Ammon's horn (tissue), 1 donor: ENCODE data around the gene KCNJ13.
"Not testable (repeated sequence)": the region's sequence is repeated elsewhere in the genome, so short reads cannot be mapped to it uniquely, and the experiment has no call there.

ENCODE experiments used
- DNase-seq: peaks from one replicate; pipeline ENCODE4 v3.0.0-alpha.2; 2016; ENCODE audit warnings: low spot score

The KCNJ13 gene

DNA sequence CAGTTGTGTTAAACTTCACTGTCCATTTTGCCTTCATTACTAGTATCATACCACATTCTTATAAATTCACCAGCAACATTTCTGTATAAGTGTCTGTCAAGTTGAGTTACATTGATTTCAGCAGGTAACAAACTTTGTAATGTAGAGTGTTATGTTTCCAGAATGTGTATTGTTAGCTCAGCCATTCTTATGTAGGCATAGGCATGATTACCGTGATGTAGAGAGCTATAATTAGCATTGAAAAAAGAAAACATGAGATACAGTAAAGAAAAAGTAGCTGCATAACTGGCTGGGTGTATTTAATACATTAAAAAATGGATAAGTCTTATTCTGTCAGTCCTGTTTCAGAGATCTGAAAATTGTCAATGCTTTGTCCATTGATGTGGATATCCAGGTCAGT, 8.5 kb downstream of the KCNJ13 start:
- no peak for DNase-seq

DNA sequence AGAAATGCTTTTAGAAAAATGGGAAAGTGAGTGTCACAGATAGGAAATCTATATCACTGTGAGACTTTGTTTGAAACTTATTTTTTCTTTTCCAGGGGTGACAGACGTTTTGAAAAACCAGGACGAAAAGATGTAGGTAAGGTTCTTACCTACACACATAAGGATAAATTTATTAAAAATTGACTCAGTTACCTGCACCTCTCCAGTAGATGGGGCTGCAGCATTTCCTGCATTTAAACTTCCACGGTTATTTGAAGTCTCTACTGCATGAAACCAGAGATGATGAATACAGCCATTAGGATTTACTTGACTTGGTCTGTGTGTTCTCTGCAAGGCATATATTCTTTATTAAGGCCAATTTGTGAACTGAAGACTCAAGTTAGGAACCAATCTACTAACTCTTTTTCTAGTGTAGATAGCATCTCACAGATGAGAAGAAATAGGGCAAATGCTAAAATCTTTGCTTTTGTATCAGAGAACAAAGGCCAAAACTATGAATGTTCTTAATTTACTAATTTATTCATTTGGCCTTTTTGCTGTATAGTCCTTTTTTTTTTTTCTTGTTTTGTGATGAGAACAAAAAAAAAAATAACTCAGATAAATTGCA, 15.0 kb downstream of the KCNJ13 start:
- peak; percentile 13 for DNase-seq

DNA sequence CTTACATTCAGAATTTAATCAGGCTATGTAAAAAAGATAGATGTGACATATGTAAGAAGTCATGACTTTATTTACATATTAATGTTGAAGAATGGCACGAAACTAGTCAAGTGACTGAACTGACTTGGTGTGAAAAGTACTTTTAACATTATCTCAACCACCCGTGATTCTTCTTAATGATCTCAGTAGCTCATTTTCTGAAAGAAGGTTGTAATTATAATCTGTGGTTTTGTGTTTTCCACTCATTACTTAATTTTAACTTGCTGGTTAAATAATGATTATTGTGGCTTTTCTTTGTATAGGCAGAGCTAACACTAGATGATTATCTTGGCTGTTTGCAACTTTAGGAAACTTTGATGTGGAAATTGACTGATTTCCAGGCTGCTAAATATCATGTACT, 18.5 kb downstream of the KCNJ13 start:
- DNase-seq, result no peak

DNA sequence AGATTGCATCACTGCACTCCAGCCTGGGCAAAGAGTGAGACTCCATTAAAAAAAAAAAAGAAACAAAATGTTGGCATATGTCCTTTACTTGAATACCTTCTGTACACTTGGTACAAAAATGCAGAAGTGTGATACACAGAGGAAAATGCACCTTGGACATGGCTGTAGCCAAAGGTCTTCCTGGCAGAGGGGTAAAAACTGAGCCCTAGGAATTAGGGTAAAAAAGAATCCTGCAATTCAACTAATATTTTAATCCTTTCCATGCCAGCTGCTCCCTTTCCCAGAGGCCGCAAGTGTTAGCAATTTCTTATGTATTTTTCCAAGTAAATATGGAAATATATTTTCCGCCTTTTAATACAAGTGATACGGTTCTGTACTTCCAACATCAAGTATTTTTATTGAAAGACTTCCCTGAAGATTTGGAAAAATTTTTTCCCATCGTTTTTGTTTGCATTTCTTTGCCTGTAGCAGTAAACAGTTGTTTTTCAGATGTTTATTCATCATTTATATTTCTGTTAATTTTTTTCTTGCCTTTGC, 26.2 kb downstream of the KCNJ13 start:
- DNase-seq, result no peak

DNA sequence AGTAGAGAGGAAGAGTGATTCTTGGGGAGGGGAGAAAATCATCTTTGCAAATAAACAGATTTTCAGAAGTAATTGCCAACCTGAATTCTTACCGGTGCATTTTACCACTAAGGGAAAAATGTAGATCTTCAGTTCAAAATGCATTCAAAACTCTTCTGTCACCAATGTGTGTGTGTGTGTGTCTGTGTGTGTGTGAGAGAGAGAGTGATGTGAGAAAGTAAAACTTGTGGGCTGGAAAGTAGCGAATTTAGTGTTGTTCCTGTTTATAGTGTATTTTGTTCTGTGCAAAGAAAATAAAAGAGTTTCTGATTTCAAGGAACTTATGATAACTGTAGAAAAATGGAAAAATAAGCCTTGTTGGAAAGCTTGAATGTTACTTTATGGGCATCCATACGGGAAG, 27.0 kb downstream of the KCNJ13 start:
- DNase-seq, result no peak

DNA sequence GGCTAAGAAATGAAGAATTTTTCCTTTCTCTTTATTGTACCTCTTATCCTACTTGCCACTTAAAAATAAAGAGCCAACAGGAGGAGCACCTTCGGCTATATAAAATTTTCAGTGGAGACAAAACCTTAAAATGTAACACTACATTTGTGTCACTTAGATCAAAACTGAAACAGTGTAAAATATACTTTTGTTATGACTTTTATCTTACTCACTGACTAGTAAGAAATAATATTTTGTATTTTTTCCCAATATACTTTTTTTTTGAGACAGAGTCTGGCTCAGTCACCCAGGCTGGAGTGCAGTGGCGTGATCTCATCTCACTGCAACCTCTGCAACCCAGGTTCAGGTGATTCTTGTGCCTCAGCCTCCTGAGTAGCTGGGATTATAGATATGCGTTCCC, 28.3 kb downstream of the KCNJ13 start:
- DNase-seq, result no peak

DNA sequence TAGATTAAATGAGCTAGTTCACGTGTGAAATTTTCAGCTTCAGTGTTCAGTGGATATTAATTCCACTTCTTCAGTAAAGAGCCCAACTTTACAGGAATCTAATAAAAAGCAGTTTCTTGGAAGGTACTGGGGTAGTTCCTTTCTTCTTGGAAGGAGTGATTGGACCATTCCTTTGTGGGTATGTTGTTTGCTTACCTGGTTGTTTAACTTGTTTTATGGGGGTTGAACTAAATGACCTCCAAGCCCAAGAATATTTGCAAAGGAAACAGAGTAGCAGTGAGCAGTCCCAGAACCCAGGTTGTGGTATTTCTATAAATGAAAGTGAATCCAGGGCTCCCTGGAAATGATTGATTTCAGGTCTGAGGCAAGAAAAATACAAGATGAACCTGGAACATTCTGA, 31.4 kb downstream of the KCNJ13 start:
- DNase-seq, result no peak

DNA sequence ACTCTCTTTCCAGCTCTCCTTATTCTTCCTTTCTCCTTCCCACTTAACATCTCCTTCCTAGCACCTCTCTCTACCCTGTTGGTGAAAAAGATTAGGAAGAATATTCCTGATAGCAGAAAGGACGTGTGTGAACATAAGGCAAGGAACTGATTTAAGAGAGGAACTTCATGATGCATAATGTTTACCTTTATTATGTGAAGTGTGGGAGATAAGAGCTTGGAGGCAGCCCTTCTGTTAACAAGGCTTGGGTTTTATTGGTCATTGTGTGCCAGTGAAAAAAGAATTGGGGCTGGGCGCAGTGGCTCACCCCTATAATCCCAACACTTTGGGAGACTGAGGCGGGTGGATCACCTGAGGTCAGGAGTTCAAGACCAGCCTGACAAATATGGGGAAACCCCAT, 34.4 kb downstream of the KCNJ13 start:
- no peak for DNase-seq

DNA sequence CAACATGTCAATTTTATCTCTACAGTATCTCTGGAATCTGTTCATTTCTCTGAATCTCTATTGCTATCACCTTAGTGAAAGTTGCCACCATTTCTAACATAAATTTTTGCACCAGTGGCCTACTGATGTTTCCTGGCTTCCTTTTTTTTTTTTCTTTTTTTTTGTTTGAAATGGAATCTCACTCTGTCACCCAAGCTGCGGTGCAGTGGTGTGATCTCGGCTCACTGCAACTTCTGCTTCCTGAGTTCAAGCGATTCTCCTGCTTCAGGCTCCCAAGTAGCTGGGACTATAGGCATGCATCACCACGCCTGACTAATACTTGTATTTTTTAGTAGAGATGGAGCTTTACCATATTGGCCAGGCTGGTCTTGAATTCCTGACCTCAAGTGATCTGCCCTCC, 35.1 kb downstream of the KCNJ13 start:
- DNase-seq, result no peak

DNA sequence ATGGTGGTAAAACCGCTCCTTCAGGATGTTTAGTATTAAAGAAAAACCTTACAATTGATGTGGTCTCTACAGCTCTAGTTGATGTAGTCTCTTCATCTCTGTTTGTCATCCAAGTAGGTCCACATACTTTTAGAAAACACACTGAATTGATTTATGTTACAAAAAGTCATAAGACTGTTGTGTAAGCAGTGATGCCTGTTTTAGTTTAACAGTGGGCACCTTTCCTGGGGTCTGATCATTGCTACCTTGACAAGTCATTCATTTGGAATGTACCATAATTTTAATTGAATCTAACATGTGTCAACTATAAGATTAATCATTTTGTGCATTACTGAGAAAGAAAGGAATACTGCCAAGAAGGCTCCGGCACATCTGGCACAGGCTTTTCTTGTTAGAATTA, 44.9 kb downstream of the KCNJ13 start:
- DNase-seq, result no peak

DNA sequence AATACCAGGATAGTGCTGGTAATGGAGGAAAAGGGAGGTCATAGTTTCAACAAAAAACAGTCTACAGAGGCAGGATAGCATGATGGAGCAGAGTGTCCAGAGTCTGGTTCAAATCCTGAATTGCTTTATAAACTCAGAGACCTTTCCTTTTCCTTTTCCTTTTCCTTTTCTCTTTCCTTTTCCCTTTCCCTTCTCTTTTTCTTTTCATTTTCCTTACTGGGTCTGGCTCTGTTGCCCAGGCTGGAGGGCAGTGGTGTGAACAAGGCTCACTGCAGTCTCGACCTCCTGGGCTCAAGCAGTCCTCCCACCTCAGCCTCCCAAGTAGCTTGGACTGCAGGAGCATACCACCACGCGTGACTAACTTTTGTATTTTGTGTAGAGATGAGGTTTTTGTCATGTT, 47.6 kb downstream of the KCNJ13 start:
- no peak for DNase-seq

DNA sequence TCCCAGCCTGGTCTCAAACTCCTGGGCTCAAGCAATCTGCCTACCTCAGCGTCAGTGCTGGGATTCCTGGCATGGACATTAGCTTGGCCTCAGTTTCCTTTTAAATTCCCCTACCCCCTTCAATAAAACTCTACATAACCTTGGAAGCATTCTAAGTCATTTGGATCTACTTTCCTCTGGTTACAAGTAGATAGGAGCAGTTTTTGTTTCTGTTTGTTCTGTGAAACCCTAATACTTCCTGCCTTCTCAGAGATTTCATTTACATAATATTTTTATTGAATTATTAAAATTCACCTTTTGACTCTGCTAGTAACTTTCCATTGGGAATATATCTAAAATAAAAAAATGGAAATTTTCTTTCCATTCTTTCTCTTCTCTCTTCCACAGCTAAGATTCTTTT, 53.3 kb downstream of the KCNJ13 start:
- DNase-seq, result no peak

DNA sequence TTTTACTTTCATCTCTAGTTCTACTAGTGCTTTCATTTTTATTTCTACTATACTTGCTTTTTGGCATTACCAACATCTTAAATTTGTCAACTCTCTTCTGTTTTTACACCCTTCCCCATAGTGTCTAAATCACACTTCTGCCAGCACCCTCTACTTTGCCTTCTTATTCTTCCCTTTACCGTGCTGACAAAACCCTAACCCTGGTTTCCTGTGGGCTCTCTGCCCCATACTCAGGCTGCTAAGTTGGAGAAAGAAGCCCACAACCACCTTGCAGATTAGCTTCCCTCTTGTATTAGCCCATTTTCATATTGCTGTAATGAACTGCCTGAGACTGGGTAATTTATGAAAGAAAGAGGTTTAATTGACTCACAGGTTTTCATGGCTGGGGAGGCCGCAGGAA, 54.5 kb downstream of the KCNJ13 start:
- DNase-seq, result no peak

DNA sequence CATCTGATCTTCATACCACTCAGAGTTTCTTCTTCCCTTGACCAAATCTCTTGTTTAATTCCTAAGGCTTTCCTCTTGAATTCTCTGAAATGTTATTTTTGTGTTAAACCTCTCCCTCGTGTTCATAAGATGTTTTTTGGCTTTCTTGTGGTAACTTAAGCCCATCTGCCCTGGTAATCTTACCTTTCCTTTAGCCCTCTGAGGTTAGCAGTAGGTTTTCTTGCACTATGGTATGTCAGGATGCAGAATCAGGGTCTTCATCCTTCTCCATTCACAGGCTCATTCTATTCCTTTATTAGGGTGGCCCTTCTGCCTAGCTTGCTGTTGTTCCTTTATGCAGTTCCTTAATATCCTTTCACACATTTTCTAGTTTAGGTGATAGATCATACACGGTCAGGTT, 55.1 kb downstream of the KCNJ13 start:
- no peak for DNase-seq

DNA sequence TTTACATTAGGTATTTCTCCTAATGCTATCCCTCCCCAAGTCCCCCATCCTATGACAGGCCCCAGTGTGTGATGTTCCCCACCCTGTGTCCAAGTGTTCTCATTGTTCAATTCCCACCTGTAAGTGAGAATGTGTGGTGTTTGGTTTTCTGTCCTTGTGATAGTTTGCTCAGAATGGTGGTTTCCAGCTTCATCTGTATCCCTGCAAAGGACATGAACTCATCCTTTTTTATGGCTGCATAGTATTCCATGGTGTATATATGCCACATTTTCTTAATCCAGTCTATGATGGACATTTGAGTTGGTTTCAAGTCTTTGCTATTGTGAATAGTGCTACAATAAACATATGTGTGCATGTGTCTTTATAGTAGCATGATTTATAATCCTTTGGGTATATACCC, 56.3 kb downstream of the KCNJ13 start:
- DNase-seq, result not testable (repeated sequence)
